Panc1 (cell line): ENCODE data around the gene SLC44A1. TPM values are rescaled to one million over a fixed set of nuclear protein-coding genes. Genes with fewer than 3 reads are reported as not detected.

Experiments
- ATAC-seq: fragments of 200-7000 bp; cut with Tn5 transposase; 2 replicates; pipeline ENCODE4 v1.9.1; 2020; ENCODE audit warnings: mild to moderate bottlenecking, moderate library complexity
- BruUV-seq: library from RNA; stranded (reverse); fragments of 400-500 nt; replicated peaks from 2 replicates; lab custom pipeline; 2021; lab: Mats Ljungman, UMichigan
- CTCF ChIA-PET: fragments of 300-600 bp; sonication (Branson Sonifier 250); formaldehyde crosslinking; loops from one replicate; lab custom pipeline; 2022; ENCODE audit warnings: antibody characterized with exemption; lab: Charles Lee
- POLR2A ChIA-PET: fragments of 300-600 bp; sonication (Branson Sonifier 250); formaldehyde crosslinking; loops from one replicate; lab custom pipeline; 2022; ENCODE audit warnings: antibody characterized with exemption; lab: Charles Lee
- DNase-seq: peaks from one replicate; pipeline ENCODE4 v3.0.0-alpha.2; 2010; ENCODE audit warnings: low read depth, low spot score
- H3K27ac ChIP-seq: 2 replicates; pipeline ENCODE4 v1.5.1; 2011; ENCODE audit warnings: mild to moderate bottlenecking, low read length, inconsistent platforms
- H3K27me3 ChIP-seq: fragments of 200-500 bp; sonication (Bioruptor generic); 2 replicates; pipeline ENCODE4 v1.6.0; 2014; ENCODE audit warnings: low read length, inconsistent platforms; ENCODE audit not compliant: control insufficient read depth, insufficient read depth
- H3K36me3 ChIP-seq: fragments of 200-500 bp; sonication (Bioruptor generic); 2 replicates; pipeline ENCODE4 v1.5.1; 2014; ENCODE audit warnings: inconsistent platforms, mild to moderate bottlenecking, low read length, moderate library complexity; ENCODE audit not compliant: control insufficient read depth, insufficient read depth
- H3K4me1 ChIP-seq: 2 replicates; pipeline ENCODE4 v1.5.1; 2011; ENCODE audit warnings: inconsistent platforms, mild to moderate bottlenecking, low read length, moderate library complexity; ENCODE audit not compliant: control insufficient read depth, insufficient read depth
- H3K4me3 ChIP-seq, 2 experiments: 2 replicates each; pipeline ENCODE4 v1.5.1; 2011 to 2012; ENCODE audit warnings: low read depth in 2 of 2, low read length in 2 of 2, mild to moderate bottlenecking in 2 of 2, inconsistent platforms in 1 of 2, moderate library complexity in 1 of 2
- H3K9me3 ChIP-seq: fragments of 200-500 bp; sonication (Bioruptor generic); 2 replicates; pipeline ENCODE4 v1.5.1; 2014; ENCODE audit warnings: low read depth, mild to moderate bottlenecking, inconsistent platforms, low read length, moderate library complexity; ENCODE audit not compliant: control insufficient read depth, insufficient read depth
- CTCF ChIP-seq: fragments of 450-650 bp; IDR thresholded peaks from 2 replicates; pipeline ENCODE4 v1.5.1; 2017; ENCODE audit warnings: mild to moderate bottlenecking
- POLR2AphosphoS5 ChIP-seq: IDR thresholded peaks from 2 replicates; pipeline ENCODE4 v1.6.1; 2012; ENCODE audit warnings: mild to moderate bottlenecking, low read depth, low read length, moderate library complexity
- SIN3A ChIP-seq: IDR thresholded peaks from 2 replicates; pipeline ENCODE4 v1.6.1; 2012; ENCODE audit warnings: low read depth, mild to moderate bottlenecking, low read length, moderate library complexity, borderline replicate concordance; ENCODE audit not compliant: insufficient read depth
- TCF7L2 ChIP-seq: IDR thresholded peaks from 2 replicates; pipeline ENCODE4 v1.6.1; 2011; ENCODE audit warnings: mild to moderate bottlenecking, low read depth, low read length, inconsistent platforms
- in situ Hi-C: cut with HindIII; loops from 2 replicates; pipeline ENCODE4 v1.10.0; 2016; ENCODE audit warnings: low sequenced_read_pairs, low pct_unique_long_range_greater_than_20kb
- intact Hi-C: fragments of 100-400 bp; cut with micrococcal nuclease; formaldehyde crosslinking; loops from one replicate; pipeline ENCODE4 v1.10.0; 2022; ENCODE audit not compliant: unreplicated experiment
- total RNA-seq: library from RNA; stranded (reverse); gene quantifications from one replicate; pipeline ENCODE4 v1.2.1, GENCODE V29; 2021; ENCODE audit not compliant: unreplicated experiment
- TF ChIP-seq, protein P1 (sequence below), 2 experiments: IDR thresholded peaks; 2 replicates each; pipeline ENCODE4 v1.6.1; 2011 to 2012; ENCODE audit warnings: low read depth in 2 of 2, control low read depth in 1 of 2, low read length in 1 of 2, mild to moderate bottlenecking in 1 of 2, moderate library complexity in 1 of 2; ENCODE audit not compliant: insufficient read depth in 1 of 2

SLC44A1 gene
- total RNA-seq, 1 experiment from 2014 or later = 8.7 TPM

GRCh38 chr9:105331755-105332154 lies 87.3 kb downstream of the SLC44A1 start:
- in situ Hi-C loops (no loop called here), intact Hi-C loops (no loop called here)
- no TSS peak for BruUV-seq
- Histone ChIP-seq H3K27me3 (no peaks in the 10 kb centered on the region), H3K9me3 (no peaks in the 10 kb centered on the region), H3K4me3 (no peak overlapping the region), H3K36me3 (no peaks in the 10 kb centered on the region), H3K27ac (no peak overlapping the region), H3K4me1 (no peaks in the 10 kb centered on the region)
- TF ChIP-seq POLR2AphosphoS5 = no peak
- ChIA-PET CTCF (interaction anchor here (0.6 kb wide), 1 partner anchor 179 kb away, joined by 5 read pairs; no protein-coding TSS in a partner anchor), POLR2A (no interaction called here)
- ATAC-seq (no peak), DNase-seq (no peak)

- H3K36me3 ChIP-seq = no peaks in the 10 kb centered on the region
- intact Hi-C loops (no loop called here), in situ Hi-C loops (no loop called here)
- ATAC-seq (no peak), DNase-seq (no peak)
- H3K4me3 ChIP-seq = no peak overlapping the region
- H3K4me1 ChIP-seq = no peaks in the 10 kb centered on the region
- no peaks in the 10 kb centered on the region for H3K9me3 ChIP-seq
- ChIA-PET CTCF (interaction anchor here (0.6 kb wide), 1 partner anchor 180 kb away, joined by 5 read pairs; no protein-coding TSS in a partner anchor), POLR2A (no interaction called here)
- H3K27ac ChIP-seq = no peak overlapping the region
- no TSS peak for BruUV-seq
- no peak for TF ChIP-seq POLR2AphosphoS5
- TF ChIP-seq, protein P1, sequence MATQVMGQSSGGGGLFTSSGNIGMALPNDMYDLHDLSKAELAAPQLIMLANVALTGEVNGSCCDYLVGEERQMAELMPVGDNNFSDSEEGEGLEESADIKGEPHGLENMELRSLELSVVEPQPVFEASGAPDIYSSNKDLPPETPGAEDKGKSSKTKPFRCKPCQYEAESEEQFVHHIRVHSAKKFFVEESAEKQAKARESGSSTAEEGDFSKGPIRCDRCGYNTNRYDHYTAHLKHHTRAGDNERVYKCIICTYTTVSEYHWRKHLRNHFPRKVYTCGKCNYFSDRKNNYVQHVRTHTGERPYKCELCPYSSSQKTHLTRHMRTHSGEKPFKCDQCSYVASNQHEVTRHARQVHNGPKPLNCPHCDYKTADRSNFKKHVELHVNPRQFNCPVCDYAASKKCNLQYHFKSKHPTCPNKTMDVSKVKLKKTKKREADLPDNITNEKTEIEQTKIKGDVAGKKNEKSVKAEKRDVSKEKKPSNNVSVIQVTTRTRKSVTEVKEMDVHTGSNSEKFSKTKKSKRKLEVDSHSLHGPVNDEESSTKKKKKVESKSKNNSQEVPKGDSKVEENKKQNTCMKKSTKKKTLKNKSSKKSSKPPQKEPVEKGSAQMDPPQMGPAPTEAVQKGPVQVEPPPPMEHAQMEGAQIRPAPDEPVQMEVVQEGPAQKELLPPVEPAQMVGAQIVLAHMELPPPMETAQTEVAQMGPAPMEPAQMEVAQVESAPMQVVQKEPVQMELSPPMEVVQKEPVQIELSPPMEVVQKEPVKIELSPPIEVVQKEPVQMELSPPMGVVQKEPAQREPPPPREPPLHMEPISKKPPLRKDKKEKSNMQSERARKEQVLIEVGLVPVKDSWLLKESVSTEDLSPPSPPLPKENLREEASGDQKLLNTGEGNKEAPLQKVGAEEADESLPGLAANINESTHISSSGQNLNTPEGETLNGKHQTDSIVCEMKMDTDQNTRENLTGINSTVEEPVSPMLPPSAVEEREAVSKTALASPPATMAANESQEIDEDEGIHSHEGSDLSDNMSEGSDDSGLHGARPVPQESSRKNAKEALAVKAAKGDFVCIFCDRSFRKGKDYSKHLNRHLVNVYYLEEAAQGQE (IDR thresholded peaks at IDR 0.05; ENCODE audit: insufficient read depth in 1 of 2, low read depth in 2 of 2, low read length in 1 of 2) = no peak
- TF ChIP-seq SIN3A = no peak
- TF ChIP-seq CTCF = no peak
- TF ChIP-seq TCF7L2 = no peak
- no peaks in the 10 kb centered on the region for H3K27me3 ChIP-seq
Observed at GRCh38 chr9:105332471-105332870, 88.0 kb downstream of the SLC44A1 start.

GRCh38 chr9:105333076-105333475 lies 88.6 kb downstream of the SLC44A1 start:
- no TSS peak for BruUV-seq
- H3K9me3 ChIP-seq = no peaks in the 10 kb centered on the region
- TF ChIP-seq SIN3A (no peak), CTCF (no peak), TCF7L2 (no peak), POLR2AphosphoS5 (no peak)
- TF ChIP-seq, protein P1 (IDR thresholded peaks at IDR 0.05; ENCODE audit: insufficient read depth in 1 of 2, low read depth in 2 of 2, low read length in 1 of 2) = no peak
- no peaks in the 10 kb centered on the region for H3K4me1 ChIP-seq
- H3K36me3 ChIP-seq = no peaks in the 10 kb centered on the region
- ATAC-seq (no peak), DNase-seq (no peak)
- no peak overlapping the region for H3K4me3 ChIP-seq
- intact Hi-C loops (no loop called here), in situ Hi-C loops (no loop called here)
- POLR2A ChIA-PET = no interaction called here
- no peaks in the 10 kb centered on the region for H3K27me3 ChIP-seq
- no peak overlapping the region for H3K27ac ChIP-seq
- CTCF ChIA-PET = no interaction called here
